ENCODE measurements around the gene DSP. TPM values are rescaled to one million over a fixed set of nuclear protein-coding genes. Genes with fewer than 3 reads are reported as not detected.
A peak's percentile ranks its signal among the peaks of the same experiment; 100 is the strongest.

DSP gene
- under 1 TPM; 0.09 to 0.12 TPM for total RNA-seq

- Mint-ChIP-seq H3K36me3 (no peaks in the 10 kb centered on the region), H3K4me1 (peaks cover 11% of the 10 kb centered on the region), H3K27me3 (peaks cover 81% of the 10 kb centered on the region), H3K9me3 (ENCODE audit: low read depth) (no peaks in the 10 kb centered on the region), H3K4me3 (peak within 1 kb of the TSS; percentile 69), H3K27ac (no peak within 1 kb of the TSS)
- DNase-seq (no peak), ATAC-seq (peak; percentile 66)
- CTCF ChIA-PET = no interaction called here
Measured at GRCh38 chr6:7541175-7542064, at the start of gene DSP. TSS of gene DSP (plus strand) at chr6:7541671. CDS start at chr6:7541916, 245 bp downstream.

DNA sequence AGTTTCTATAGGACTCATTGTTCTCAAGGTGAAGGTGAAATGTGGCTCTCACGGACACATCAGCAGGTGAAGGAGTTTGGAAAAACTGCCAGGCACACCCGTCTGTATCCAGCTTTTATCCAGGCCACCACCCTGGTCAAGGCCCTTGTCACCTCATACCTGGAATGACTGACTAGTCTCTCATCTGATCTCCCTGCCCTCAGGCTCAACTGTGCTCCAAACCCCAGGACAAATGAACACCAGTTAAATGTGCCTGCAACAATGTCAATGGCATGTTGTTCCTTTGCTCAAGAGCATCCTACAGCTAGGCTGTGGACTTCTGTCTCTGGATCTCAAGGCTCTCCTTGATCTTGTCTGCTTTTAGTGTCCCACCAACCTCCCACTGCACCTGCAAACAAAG, 47.6 kb upstream of the DSP start:
- ATAC-seq = no peak
- CTCF ChIA-PET = no interaction called here
- no peaks in the 10 kb centered on the region for H3K4me1 Mint-ChIP-seq
- H3K9me3 Mint-ChIP-seq (ENCODE audit: low read depth) = no peaks in the 10 kb centered on the region
- H3K27me3 Mint-ChIP-seq = peaks cover 47% of the 10 kb centered on the region
- no peak overlapping the region for H3K4me3 Mint-ChIP-seq
- DNase-seq = no peak
- no peak overlapping the region for H3K27ac Mint-ChIP-seq
- no peaks in the 10 kb centered on the region for H3K36me3 Mint-ChIP-seq

- no peak for ATAC-seq
Measured at GRCh38 chr6:7494638-7495037, 46.8 kb upstream of the DSP start.

DNA sequence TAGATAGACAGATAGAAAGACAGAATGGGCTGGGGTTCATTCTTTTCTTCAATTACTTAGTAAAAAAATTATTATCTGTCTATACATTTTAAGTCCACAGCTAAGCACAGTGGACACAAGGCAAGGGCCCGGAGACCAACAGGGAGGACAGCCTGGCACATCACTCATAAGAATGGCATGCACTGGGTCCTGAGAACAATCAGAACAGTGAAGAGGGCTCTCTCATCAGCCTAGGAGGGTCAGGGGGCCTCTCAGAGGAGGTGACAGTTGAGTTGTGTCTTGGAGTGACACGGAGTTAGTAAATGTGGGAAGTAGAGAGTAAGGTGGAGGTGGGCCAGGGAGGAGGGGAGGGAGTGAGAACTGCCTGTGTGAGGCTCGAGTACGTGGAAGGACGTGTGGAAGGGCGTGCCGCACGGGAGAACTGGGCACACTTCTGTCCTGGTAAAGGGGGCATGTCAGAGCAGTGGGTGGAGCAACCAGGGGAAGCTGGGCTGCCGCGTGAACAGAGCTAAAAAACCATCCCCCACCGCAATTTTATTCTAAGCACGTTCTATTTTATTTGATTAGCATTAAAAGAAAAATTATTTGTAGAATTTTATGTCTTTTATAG, 45.1 kb upstream of the DSP start:
- H3K4me3 Mint-ChIP-seq = no peak overlapping the region
- H3K4me1 Mint-ChIP-seq = no peaks in the 10 kb centered on the region
- CTCF ChIA-PET = no interaction called here
- H3K9me3 Mint-ChIP-seq (ENCODE audit: low read depth) = no peaks in the 10 kb centered on the region
- ATAC-seq (no peak), DNase-seq (no peak)
- peaks cover 44% of the 10 kb centered on the region for H3K27me3 Mint-ChIP-seq
- no peaks in the 10 kb centered on the region for H3K36me3 Mint-ChIP-seq
- no peak overlapping the region for H3K27ac Mint-ChIP-seq

More at GRCh38 chr6:7494638-7495037, 46.8 kb upstream of the DSP start:
- Mint-ChIP-seq H3K4me3 (no peak overlapping the region), H3K9me3 (ENCODE audit: low read depth) (no peaks in the 10 kb centered on the region), H3K36me3 (no peaks in the 10 kb centered on the region), H3K27me3 (peaks cover 48% of the 10 kb centered on the region), H3K4me1 (no peaks in the 10 kb centered on the region), H3K27ac (no peak overlapping the region)
- DNase-seq = no peak
- CTCF ChIA-PET = no interaction called here

GRCh38 chr6:7500752-7501282, 40.7 kb upstream of the DSP start:
- no peak for ATAC-seq
- Mint-ChIP-seq H3K4me1 (no peaks in the 10 kb centered on the region), H3K4me3 (no peak overlapping the region), H3K27ac (no peak overlapping the region), H3K27me3 (peaks cover 21% of the 10 kb centered on the region), H3K36me3 (no peaks in the 10 kb centered on the region), H3K9me3 (ENCODE audit: low read depth) (no peaks in the 10 kb centered on the region)
- DNase-seq = no peak
- CTCF ChIA-PET = no interaction called here

DNA sequence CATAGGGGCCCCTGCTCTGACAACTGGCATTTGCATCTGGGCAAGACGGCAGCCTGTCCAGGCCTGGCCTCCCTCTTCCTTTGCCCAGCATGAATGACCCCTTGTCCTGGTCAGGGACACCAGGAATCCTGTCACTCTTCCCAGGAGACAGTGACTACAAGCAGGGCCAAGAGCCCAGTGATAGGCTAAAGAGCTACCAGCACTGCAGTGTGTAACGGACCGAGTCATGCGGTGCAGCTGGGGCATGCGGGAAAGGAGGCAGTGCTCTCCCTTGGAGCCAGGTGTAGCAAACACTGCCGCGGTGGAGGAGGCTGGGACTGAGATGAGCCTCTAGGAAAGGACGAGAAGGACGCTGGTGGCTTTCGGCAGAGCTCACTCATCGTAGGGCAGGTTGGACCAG, 38.7 kb upstream of the DSP start:
- ATAC-seq = no peak
- peaks cover 15% of the 10 kb centered on the region for H3K27me3 Mint-ChIP-seq
- H3K4me3 Mint-ChIP-seq = no peak overlapping the region

DNA sequence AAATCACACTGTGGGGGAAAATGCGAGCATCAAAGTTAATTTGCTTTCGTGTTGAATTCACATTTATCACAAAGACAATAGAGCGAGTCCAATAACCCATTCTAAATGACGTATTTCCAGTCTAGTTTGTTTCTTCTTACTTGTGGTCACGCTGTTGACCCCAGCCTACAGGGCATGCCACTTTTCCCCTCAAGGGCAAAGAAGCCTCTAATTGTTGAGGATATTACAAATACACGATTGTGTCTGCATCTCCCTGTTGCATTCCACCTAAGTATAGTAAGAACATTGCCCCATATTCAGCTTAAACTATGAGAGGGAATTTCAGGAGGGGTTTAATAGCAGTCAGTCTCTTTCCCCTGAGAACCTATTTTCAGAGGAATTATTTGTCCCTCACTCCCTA, 37.4 kb upstream of the DSP start:
- CTCF ChIA-PET = no interaction called here
- H3K4me3 Mint-ChIP-seq = no peak overlapping the region
- H3K4me1 Mint-ChIP-seq = no peaks in the 10 kb centered on the region
- no peak for DNase-seq
- H3K27me3 Mint-ChIP-seq = peaks cover 11% of the 10 kb centered on the region
- H3K9me3 Mint-ChIP-seq (ENCODE audit: low read depth) = no peaks in the 10 kb centered on the region
- ATAC-seq = no peak
- no peaks in the 10 kb centered on the region for H3K36me3 Mint-ChIP-seq
- no peak overlapping the region for H3K27ac Mint-ChIP-seq

More for the DNA sequence above, 38.7 kb upstream of the DSP start:
- Mint-ChIP-seq H3K36me3 (no peaks in the 10 kb centered on the region), H3K4me1 (no peaks in the 10 kb centered on the region), H3K27ac (no peak overlapping the region), H3K9me3 (ENCODE audit: low read depth) (no peaks in the 10 kb centered on the region)
- DNase-seq = no peak
- CTCF ChIA-PET = no interaction called here

DNA sequence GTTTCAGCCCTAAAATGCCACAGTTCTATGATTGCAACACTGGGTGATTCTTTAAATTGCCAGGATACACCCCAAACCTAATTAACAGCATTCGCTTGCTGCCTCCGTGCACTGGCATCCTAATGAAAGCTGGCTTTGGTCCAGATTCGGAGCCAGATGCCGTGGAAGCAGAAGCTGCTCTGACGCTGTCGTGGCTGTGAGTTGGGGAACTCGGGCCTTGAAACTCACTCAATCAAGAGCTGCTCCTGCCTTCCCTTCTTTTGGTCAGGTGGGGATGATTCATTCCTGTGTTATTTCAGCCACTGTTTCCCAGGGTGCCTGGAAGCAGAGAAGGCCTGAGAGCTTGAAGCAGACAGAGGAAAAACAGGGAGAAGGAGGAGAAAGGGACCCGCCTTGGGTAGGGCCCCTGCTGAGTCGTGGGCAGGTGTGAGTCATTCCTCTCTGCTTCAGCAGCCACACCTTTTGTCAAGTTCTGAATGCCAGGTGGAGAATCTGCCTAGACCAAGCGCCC, 36.2 kb upstream of the DSP start:
- Mint-ChIP-seq H3K27ac (no peak overlapping the region), H3K4me3 (no peak overlapping the region), H3K36me3 (no peaks in the 10 kb centered on the region), H3K9me3 (ENCODE audit: low read depth) (no peaks in the 10 kb centered on the region), H3K4me1 (no peaks in the 10 kb centered on the region), H3K27me3 (peaks cover 8% of the 10 kb centered on the region)
- DNase-seq (no peak), ATAC-seq (no peak)
- CTCF ChIA-PET = no interaction called here

- ATAC-seq = no peak
- Mint-ChIP-seq H3K27ac (no peak overlapping the region), H3K4me3 (no peak overlapping the region), H3K9me3 (ENCODE audit: low read depth) (no peaks in the 10 kb centered on the region), H3K4me1 (no peaks in the 10 kb centered on the region), H3K36me3 (no peaks in the 10 kb centered on the region), H3K27me3 (peaks cover 25% of the 10 kb centered on the region)
- no peak for DNase-seq
- CTCF ChIA-PET = no interaction called here
Measured at GRCh38 chr6:7507600-7507999, 33.9 kb upstream of the DSP start.

DNA sequence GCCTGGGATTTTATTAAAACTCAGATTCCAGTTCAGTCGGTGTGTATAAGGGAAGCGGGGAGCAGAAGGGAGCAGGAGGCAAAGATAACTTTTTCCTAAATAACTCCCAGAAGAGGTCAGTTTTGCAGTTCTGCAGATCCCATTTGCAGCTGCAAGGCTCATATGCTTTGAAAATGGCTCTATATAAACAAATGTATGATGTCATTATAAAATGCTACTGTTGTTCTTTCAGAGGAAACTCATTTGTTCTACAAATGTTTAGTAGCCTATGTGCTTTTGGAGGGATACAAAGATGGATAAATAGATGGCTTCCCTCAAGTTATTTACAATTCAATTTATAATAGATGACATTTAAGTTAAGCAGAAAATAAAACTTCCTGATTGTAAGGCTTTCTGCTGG, 29.2 kb upstream of the DSP start:
- H3K36me3 Mint-ChIP-seq = no peaks in the 10 kb centered on the region
- H3K4me3 Mint-ChIP-seq = no peak overlapping the region
- ATAC-seq = no peak
- CTCF ChIA-PET = no interaction called here
- H3K9me3 Mint-ChIP-seq (ENCODE audit: low read depth) = no peaks in the 10 kb centered on the region
- peaks cover 41% of the 10 kb centered on the region for H3K27me3 Mint-ChIP-seq
- H3K27ac Mint-ChIP-seq = no peak overlapping the region
- no peak for DNase-seq
- H3K4me1 Mint-ChIP-seq = no peaks in the 10 kb centered on the region

GRCh38 chr6:7513529-7513928, 27.9 kb upstream of the DSP start:
- no peaks in the 10 kb centered on the region for H3K36me3 Mint-ChIP-seq
- no peaks in the 10 kb centered on the region for H3K9me3 Mint-ChIP-seq (ENCODE audit: low read depth)
- no peak overlapping the region for H3K4me3 Mint-ChIP-seq
- no peak for ATAC-seq
- H3K4me1 Mint-ChIP-seq = no peaks in the 10 kb centered on the region
- H3K27me3 Mint-ChIP-seq = peaks cover 38% of the 10 kb centered on the region
- DNase-seq = no peak
- CTCF ChIA-PET = no interaction called here
- no peak overlapping the region for H3K27ac Mint-ChIP-seq

- DNase-seq = no peak
- Mint-ChIP-seq H3K9me3 (ENCODE audit: low read depth) (no peaks in the 10 kb centered on the region), H3K4me3 (no peak overlapping the region), H3K36me3 (no peaks in the 10 kb centered on the region), H3K27me3 (peaks cover 38% of the 10 kb centered on the region), H3K4me1 (no peaks in the 10 kb centered on the region), H3K27ac (no peak overlapping the region)
- ATAC-seq = no peak
- CTCF ChIA-PET = no interaction called here
Measured at GRCh38 chr6:7515363-7515762, 26.1 kb upstream of the DSP start.

- H3K27ac Mint-ChIP-seq = no peak overlapping the region
- no peaks in the 10 kb centered on the region for H3K36me3 Mint-ChIP-seq
- ATAC-seq (no peak), DNase-seq (no peak)
- no peak overlapping the region for H3K4me3 Mint-ChIP-seq
- no peaks in the 10 kb centered on the region for H3K4me1 Mint-ChIP-seq
- no peaks in the 10 kb centered on the region for H3K9me3 Mint-ChIP-seq (ENCODE audit: low read depth)
- peaks cover 22% of the 10 kb centered on the region for H3K27me3 Mint-ChIP-seq
- CTCF ChIA-PET = no interaction called here
Measured at GRCh38 chr6:7518877-7519276, 22.6 kb upstream of the DSP start.

- Mint-ChIP-seq H3K4me3 (no peak overlapping the region), H3K27ac (no peak overlapping the region), H3K36me3 (no peaks in the 10 kb centered on the region), H3K9me3 (ENCODE audit: low read depth) (no peaks in the 10 kb centered on the region), H3K27me3 (peaks cover 39% of the 10 kb centered on the region), H3K4me1 (no peaks in the 10 kb centered on the region)
- no peak for ATAC-seq
- CTCF ChIA-PET = no interaction called here
- DNase-seq = no peak
Measured at GRCh38 chr6:7522873-7523272, 18.6 kb upstream of the DSP start.

Measured in activated CD8-positive, alpha-beta memory T cell treated with anti-CD3 and anti-CD28 coated beads, Interleukin-2, amount 10 ng/mL, durations not matched to agents 7 days and 5 days (primary cell).